Ovary (tissue), 9 donors: ENCODE results near the gene LPAR1. TPM values are rescaled to one million over a fixed set of nuclear protein-coding genes. Genes with fewer than 3 reads are reported as not detected.

ENCODE experiments used
- DNase-seq, 5 donors: peaks; one replicate each; pipeline ENCODE4 v3.0.0-alpha.2; 2019 to 2020
- H3K27ac ChIP-seq, 2 donors: fragments of 200-600 bp; one replicate each; pipeline versions ENCODE4 v1.5.1 to v1.8.0; 2019 to 2022
- H3K27me3 ChIP-seq: fragments of 200-600 bp; one replicate; pipeline ENCODE4 v1.8.0; 2022
- H3K36me3 ChIP-seq: fragments of 200-600 bp; sonication (generic); one replicate; pipeline ENCODE4 v1.5.1; 2019
- H3K4me1 ChIP-seq: one replicate; pipeline ENCODE4 v1.8.1; 2013; ENCODE audit warnings: mild to moderate bottlenecking, moderate library complexity; ENCODE audit not compliant: insufficient read depth
- H3K4me3 ChIP-seq: fragments of 200-600 bp; sonication (generic); one replicate; pipeline ENCODE4 v1.5.1; 2017
- H3K9me3 ChIP-seq, 2 donors: fragments of 200-600 bp in 1 of 2; sonication (generic) in 1 of 2; one replicate each; pipeline versions ENCODE4 v1.5.1 to v1.8.1; 2013 to 2019; ENCODE audit warnings: mild to moderate bottlenecking in 1 of 2, moderate library complexity in 1 of 2
- EP300 ChIP-seq: sonication (generic); formaldehyde crosslinking; IDR thresholded peaks from one replicate; pipeline ENCODE4 v1.6.1; 2017; ENCODE audit warnings: antibody characterized with exemption
- POLR2A ChIP-seq: fragments of 450-650 bp; IDR thresholded peaks from one replicate; pipeline ENCODE4 v1.6.1; 2017; ENCODE audit warnings: antibody characterized with exemption, mild to moderate bottlenecking, moderate library complexity
- WGBS, 3 donors: extraction: QIAGEN DNeasy Blood & Tissue Kit in 1 of 3; methylation state at CpG; one replicate each; pipeline versions ENCODE4 v1.1.5 to v1.1.7; 2013 to 2017; 5-methylcytosine and 5-hydroxymethylcytosine counted together
- intact Hi-C, 4 donors: fragments of 100-400 bp; cut with DNase I; formaldehyde crosslinking; loops; one replicate each; pipeline versions ENCODE4 v1.11.0 to v1.15.1; 2022 to 2023
- polyA plus RNA-seq, 2 donors: library from polyadenylated mRNA; stranded (reverse); fragments of 200-250 nt in 1 of 2; fragments of 350-450 nt in 1 of 2; fragmentation: Illumina TruSeq in 1 of 2; extraction: RNeasy Lipid Tissue Mini Kit (QIAGEN cat#74804) in 1 of 2; gene quantifications; one replicate each; pipeline ENCODE4 v1.2.3, GENCODE V29; 2013 to 2014
- total RNA-seq, 7 donors: library from RNA; depleted of rRNA in 2 of 7; stranded (reverse); fragments of >200 nt in 2 of 7; fragmentation: NEBNext Ultra II Directional in 3 of 7; extraction: Animal tissue kit (Norgen Biotek cat#: 25700) in 3 of 7; gene quantifications; one replicate each; pipeline versions ENCODE4 v1.1.0 to v1.2.4, GENCODE V29; 2016 to 2023
- TF ChIP-seq, protein P1 (sequence below), 3 donors: fragments of 450-650 bp in 2 of 3; fragments of 200-600 bp in 1 of 3; IDR thresholded peaks; one replicate each; pipeline versions ENCODE4 v1.5.1 to v1.8.0; 2016 to 2022; ENCODE audit warnings: antibody characterized with exemption in 3 of 3, mild to moderate bottlenecking in 1 of 3
- donor health status: DM: no; HTN: no; CAD: no; lungs with moderate emphysema.
- donor health status: DM: no; HTN: no; CAD: no.
- donor health status: Bipolar disorder and iron deficiency.
- donor health status: DM: yes; HTN: yes; CAD: no.
- donor health status: DM: no; HTN: no; CAD: no.
- donor health status: DM: yes; HTN: yes; CAD: no.

Gene LPAR1
- total and polyA plus RNA-seq, 9 donors, result 11.1 to 29.2 (median 18.4) TPM

DNA sequence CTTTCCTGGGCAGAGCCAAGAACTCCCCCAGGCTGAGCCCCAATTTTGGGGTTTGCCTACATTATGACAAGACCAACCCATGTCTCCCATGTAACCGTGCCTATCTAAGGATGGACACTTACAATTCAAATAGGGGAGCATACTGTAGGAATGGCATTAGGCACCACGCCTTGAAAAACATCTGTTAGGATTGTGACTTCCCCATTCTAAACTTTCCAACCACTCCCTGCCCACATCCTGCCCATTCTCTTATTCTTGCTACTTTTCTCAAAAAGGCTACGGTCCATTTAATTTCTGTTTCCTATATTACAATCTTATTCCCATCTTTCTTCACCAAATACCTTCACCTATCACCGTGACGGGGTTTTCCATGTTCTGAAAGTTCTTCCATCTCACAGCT lies 99.2 kb downstream of the LPAR1 start:
- DNase-seq, result no peak
- no peaks in the 10 kb centered on the region for H3K27me3 ChIP-seq
- intact Hi-C loops, result no loop called here
- no peak overlapping the region for H3K27ac ChIP-seq
- WGBS, 3 donors, result 92 to 95% (median 93%) methylated on average over 5 of the region's 5 CpGs
- no peak overlapping the region for H3K4me3 ChIP-seq
- H3K4me1 ChIP-seq, result no peaks in the 10 kb centered on the region
- no peaks in the 10 kb centered on the region for H3K9me3 ChIP-seq
- TF ChIP-seq POLR2A (no peak), EP300 (no peak)
- TF ChIP-seq, protein P1, sequence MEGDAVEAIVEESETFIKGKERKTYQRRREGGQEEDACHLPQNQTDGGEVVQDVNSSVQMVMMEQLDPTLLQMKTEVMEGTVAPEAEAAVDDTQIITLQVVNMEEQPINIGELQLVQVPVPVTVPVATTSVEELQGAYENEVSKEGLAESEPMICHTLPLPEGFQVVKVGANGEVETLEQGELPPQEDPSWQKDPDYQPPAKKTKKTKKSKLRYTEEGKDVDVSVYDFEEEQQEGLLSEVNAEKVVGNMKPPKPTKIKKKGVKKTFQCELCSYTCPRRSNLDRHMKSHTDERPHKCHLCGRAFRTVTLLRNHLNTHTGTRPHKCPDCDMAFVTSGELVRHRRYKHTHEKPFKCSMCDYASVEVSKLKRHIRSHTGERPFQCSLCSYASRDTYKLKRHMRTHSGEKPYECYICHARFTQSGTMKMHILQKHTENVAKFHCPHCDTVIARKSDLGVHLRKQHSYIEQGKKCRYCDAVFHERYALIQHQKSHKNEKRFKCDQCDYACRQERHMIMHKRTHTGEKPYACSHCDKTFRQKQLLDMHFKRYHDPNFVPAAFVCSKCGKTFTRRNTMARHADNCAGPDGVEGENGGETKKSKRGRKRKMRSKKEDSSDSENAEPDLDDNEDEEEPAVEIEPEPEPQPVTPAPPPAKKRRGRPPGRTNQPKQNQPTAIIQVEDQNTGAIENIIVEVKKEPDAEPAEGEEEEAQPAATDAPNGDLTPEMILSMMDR (IDR thresholded peaks at IDR 0.05), result no peak
- H3K36me3 ChIP-seq, result no peaks in the 10 kb centered on the region

DNA sequence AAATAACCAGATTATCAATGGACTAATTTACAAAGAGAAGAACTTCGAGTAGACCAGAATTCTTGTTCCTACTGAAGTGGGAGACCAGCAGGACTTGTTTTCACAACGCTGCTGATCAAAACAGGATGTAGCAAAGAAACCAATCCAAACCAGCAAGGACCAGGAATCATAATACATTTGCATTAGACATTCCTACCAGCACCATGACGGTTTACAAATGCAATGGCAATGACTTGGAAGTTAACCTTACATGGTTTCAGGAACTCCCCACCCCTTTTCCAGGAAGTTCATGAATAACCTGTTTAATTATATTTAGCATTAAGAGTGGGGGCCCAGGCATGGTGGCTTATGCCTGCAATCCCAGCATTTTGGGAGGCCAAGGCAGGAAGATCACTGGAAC lies 100.0 kb downstream of the LPAR1 start:
- WGBS, 3 donors, result 72 to 87% (median 85%) methylated on average over 3 of the region's 3 CpGs
- intact Hi-C loops, result no loop called here

DNA sequence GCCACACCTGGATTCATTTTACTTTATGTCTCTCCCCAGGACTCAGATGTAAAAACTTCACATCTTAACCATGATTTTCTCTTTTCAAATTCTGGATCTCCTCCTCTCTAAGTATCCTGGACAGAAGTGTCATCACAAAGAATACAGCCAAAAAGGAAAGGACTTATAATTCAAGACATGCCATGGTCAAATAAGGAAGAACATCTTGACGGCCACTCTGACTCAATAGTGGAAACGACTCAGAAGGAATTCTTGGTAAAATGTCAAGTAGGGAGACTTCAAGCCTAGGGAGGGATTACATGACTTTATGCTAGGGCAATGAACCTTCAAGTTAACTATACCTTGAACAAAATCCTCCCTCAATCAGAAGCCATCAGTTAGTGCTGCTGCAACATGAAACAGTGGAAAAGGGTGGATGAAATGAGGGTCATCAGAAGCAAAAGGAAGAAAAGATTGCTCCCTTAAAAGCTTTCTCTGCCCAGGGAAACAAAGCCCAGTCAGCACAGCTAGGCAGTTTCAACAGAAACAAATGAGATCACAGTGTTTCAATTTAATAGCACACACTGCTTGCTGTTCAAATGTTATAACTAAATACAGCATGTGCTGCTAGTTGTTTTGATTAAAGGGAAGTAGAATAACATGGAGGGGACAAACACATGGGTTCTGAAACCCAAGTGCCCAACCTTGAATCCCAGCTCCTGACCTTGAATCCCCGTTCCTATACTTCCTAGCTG lies 101.4 kb downstream of the LPAR1 start:
- Histone ChIP-seq H3K4me1 (no peaks in the 10 kb centered on the region), H3K4me3 (no peak overlapping the region), H3K9me3 (no peaks in the 10 kb centered on the region), H3K27ac (no peak overlapping the region), H3K36me3 (no peaks in the 10 kb centered on the region), H3K27me3 (no peaks in the 10 kb centered on the region)
- WGBS, 3 donors, result 44 to 56% (median 46%) methylated on average over 3 of the region's 3 CpGs
- DNase-seq, result no peak
- intact Hi-C loops, result no loop called here
- no peak for TF ChIP-seq POLR2A
- TF ChIP-seq, protein P1 (IDR thresholded peaks at IDR 0.05), result no peak
- no peak for TF ChIP-seq EP300

More for the DNA sequence above, 100.0 kb downstream of the LPAR1 start:
- TF ChIP-seq, protein P1 (IDR thresholded peaks at IDR 0.05), result no peak
- TF ChIP-seq EP300 (no peak), POLR2A (no peak)
- no peaks in the 10 kb centered on the region for H3K4me1 ChIP-seq
- H3K9me3 ChIP-seq, result no peaks in the 10 kb centered on the region
- no peak overlapping the region for H3K4me3 ChIP-seq
- H3K27ac ChIP-seq, result no peak overlapping the region
- H3K27me3 ChIP-seq, result no peaks in the 10 kb centered on the region
- H3K36me3 ChIP-seq, result no peaks in the 10 kb centered on the region
- DNase-seq, result no peak

DNA sequence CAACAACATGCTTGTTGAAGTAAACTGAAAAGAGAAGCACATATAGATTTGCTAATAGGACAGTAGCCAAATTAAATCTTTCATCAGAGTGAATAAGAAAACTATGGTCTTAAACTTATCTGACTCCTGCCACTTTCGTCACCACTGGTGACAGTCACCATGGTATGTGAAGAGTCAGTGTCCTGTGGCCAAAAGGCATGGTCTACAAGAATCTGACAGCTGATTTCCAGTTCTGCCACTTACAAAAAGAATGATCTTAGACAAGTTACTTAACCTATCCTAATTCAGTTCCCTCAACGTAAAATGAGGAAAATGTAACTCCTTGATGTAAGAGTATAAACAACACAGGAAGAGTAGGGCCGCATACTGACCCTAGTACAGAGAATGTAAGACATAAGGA lies 102.0 kb downstream of the LPAR1 start:
- Histone ChIP-seq H3K4me3 (no peak overlapping the region), H3K36me3 (no peaks in the 10 kb centered on the region), H3K4me1 (no peaks in the 10 kb centered on the region), H3K27me3 (no peaks in the 10 kb centered on the region), H3K9me3 (no peaks in the 10 kb centered on the region), H3K27ac (no peak overlapping the region)
- intact Hi-C loops, result no loop called here
- TF ChIP-seq POLR2A (no peak), EP300 (no peak)
- TF ChIP-seq, protein P1 (IDR thresholded peaks at IDR 0.05), result no peak
- no peak for DNase-seq
- 92 to 94% (median 94%) methylated on average over 3 of the region's 3 CpGs for WGBS, 3 donors
